GM19463 (cell line): Measurements from ENCODE around the gene CASP10.

ENCODE experiments used
- ATAC-seq: cut with Tn5 transposase; IDR thresholded peaks from one replicate; pipeline ENCODE4 v1.9.1; 2021; ENCODE audit warnings: mild to moderate bottlenecking, moderate library complexity; ENCODE audit not compliant: unreplicated experiment

The CASP10 gene

DNA sequence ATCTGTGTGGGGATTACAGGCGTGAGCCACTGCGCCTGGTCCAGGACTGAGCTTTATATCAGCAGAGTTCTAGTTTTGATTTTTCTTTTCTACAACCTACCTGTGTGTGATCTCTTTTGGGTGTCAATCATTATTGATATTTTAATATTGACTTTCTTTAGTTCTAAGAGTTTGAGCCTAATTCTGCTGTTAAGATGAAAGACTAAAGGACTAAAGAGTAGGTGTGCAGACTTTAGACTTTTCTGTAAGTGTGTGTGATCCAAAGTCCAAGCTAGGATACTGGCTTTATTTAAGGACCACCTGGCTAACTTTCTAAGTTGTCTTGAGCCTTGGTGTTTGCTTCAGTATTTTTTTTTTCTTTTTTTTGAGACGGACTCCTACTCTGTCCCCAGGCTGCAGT, 12.4 kb downstream of the CASP10 start:
- ATAC-seq = no peak

DNA sequence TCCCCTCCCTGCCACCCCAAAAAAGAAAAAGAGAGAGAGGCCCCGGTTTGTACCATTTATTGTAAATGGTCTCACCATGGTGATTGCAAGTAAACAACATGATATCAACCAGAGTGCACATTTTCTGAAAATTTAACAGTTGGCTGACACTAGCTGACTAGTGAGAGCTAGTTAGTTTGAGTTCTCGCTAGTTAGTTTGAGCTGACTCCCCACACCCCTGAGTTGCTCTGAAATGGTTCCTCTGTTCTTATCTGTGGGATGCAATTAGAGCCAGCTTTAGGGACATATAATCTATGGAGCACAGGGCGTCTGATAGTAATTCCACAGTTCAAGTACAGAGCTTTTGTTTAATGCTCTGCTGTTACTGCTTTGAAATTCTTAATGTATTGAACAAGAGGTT, 13.1 kb downstream of the CASP10 start:
- ATAC-seq = no peak

DNA sequence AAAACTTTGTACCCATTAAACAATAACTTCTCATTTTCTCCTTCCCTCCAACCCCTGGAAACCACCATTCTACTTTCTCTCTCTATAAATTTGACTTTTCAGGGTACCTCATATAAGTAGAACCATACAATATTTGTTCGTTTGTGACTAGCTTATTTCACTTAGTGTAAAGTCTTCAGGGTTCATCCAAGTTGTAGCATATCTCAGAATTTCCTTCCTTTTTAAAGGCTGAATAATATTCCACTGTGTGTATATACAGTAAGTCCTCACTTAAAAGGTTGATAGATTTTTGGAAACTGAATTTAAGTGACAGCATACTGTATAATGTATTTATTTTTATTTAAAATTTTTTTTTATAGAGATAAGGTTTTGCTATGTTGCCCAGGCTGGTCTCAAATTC, 13.9 kb downstream of the CASP10 start:
- ATAC-seq = no peak

DNA sequence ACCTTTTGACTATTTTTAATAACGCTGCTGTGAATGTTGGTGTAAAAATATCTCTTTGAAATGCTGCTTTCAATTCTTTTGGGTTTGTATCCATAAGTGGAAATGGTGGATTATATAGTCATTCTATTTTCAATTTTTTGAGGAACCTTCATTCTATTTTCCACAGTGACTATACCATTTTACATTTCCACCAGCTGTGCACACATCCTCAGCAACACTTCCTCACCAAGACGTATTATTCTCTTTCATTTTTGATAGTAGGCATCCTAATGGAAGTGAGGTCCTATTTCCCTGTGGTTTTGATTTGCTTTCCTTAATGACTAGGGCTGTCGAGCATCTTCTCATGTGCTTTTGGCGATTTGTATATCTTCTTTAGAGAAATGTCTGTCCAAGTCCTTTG, 14.8 kb downstream of the CASP10 start:
- no peak for ATAC-seq

DNA sequence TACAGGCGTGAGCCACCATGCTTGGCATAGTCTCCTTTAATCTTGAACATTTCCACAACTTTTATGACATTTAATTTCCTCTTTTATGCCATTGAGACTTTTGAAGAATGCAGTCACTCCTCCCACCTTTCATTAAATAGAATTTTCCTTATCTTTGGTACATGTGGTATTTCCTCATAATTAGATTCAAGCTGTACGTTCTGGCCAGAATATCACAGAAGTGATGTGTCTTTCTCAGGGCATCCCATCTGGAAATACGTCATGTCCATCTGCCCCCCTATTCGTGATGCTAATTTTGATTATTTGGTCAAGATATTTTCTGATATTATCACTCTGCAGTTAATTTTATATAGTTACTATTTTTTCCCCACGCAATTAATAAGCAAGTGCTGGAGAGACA, 16.9 kb downstream of the CASP10 start:
- ATAC-seq = no peak

DNA sequence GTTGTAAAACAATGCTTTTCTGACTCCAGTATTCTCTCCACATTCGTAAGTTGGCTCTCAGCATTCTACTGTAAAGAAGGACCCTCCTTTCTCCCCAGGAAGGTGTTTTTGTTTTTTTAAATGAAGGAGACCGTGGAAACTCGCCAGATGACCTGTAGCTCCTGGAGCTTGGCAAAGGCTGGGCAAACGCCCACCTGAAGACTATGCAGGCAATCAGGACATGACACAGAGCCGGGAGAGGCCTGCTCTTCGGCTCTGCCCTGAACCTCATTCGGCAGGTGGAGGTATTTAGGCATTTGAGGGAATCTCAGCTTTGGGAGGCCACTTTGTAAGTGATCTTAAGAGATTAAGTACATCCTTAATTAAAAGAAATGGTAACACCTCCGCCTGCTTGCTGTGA, 17.4 kb downstream of the CASP10 start:
- no peak for ATAC-seq

DNA sequence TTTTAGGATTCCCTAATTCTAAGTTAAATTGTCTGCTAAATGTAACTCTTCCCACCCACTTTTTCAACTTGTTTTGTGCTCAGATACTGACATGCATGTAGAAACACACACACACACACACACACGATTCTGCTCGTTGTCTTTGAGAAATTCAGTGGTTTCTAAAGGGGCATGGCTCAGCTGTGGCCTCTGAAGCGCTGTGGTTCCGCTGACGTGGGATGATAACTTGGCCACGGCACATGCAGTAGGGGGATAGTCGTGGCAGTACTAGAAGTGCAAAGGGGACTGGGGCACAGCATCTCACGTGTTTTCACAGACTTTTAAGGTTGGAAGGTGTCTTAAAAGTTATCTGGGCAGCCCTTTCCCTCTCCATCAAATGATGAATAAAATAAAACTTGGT, 18.4 kb downstream of the CASP10 start:
- ATAC-seq = no peak

DNA sequence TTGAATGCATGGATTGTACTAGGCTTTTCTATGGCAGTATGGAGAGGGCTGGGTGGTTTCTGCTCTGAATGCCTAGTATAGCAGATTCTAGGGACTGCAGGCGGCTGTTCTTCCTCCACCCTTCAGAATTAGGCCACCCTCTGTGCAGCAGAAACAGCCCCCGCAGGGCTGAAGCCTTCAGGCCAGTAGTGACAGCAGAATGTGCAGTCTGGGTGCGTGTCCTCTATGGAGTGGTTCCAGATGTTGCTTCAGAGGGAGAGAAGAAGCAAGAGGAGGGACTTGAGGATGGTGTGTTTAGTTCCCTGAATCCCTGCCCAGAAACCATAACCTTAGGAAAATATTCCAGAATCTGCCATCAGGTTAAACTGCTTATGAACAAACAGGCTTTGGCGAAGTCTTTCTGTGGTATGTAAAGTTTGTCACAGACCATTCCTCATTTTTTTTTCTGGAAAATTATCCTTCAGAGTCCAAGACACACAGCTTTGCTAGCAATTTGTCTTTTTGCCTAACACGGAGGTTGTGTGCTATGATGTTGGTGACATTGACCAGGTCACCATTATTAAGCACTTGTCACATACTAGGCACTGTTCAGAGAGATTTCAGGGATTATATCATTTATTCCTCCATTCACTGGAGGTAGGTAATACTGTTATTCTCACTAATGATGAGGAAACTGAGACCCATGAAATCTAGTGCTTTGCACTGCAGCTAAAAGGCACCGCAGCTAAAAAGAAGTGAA, 21.1 kb downstream of the CASP10 start:
- no peak for ATAC-seq

DNA sequence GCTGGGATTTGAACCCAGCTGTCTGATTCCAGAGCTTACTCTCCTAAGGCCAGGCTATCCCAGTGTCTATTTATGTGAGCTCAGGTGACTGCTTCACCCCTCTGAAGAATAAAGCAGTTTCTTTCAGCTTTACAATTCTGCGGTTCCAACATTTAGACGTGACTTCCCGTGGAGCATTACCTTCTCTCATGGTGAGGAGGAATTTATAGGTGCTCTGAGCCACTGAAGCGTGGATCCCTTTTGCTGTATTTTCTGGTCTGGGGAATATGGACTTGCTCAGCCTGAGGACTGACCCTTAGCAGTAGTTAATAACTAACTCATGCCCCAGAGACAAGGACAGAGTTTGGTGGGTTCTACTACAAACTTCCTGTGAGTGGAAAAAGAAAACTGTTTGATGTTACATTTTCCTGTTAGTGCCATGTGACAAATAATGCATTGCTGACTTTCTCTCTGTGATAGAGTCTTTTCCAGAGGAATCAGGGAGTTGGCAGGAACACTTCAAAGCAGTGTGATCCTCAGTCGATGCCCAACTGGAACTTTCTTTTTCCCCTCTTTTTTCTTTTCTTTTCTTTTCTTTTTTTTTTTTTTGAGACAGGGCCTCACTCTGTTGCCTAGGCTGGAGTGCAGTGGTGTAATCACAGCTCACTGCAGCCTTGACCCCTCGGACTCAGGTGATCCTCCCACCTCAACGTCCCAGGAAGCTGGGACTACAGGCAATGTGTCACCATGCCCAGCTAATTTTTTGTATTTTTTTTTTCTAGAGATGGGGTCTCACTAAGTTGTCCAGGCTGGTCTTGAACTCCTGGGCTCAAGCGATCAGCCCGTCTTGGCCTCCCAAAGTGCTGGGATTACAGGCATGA, 21.9 kb downstream of the CASP10 start:
- peak; percentile 45 for ATAC-seq

DNA sequence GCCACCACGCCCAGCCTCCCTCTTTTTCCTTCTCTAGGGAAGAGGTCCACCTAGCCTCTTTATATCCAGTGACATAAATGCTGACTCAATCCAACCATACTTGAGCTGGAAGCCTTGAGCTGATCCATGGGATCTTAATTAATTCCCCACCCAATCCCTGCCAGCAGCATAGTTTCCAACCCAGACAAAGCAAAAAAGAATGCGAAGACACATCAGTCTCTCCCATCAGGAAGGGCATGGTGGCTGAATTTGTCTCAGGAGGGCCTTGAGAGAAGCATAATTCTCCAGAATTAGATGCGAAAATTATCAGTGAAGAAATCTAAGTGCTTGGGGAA, 22.5 kb downstream of the CASP10 start:
- no peak for ATAC-seq

DNA sequence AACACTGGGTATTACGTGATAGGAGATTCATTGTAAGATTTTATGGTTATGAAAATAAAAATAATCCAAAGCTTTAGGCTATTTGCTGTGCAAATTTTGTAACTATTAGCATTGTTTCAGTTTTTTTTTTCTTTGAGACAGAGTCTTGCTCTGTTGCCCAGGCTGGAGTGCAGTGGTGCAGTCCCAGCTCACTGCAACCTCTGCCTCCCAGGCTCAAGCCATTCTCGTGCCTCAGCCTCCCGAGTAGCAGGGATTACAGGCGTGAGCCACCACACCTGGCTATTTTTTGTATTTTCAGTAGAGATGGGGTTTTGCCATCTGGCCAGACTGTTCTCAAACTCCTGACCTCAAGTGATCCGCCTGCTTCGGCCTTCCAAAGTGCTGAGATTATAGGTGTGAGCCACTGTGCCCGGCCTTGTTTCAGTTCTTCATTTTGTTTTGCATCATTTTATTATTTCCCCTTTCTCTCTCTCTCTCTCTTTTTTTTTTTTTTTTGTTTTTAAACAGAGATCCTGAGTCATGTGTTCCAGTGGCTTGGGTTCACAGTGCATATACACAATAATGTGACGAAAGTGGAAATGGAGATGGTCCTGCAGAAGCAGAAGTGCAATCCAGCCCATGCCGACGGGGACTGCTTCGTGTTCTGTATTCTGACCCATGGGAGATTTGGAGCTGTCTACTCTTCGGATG, 25.8 kb downstream of the CASP10 start:
- peak; percentile 67 for ATAC-seq

DNA sequence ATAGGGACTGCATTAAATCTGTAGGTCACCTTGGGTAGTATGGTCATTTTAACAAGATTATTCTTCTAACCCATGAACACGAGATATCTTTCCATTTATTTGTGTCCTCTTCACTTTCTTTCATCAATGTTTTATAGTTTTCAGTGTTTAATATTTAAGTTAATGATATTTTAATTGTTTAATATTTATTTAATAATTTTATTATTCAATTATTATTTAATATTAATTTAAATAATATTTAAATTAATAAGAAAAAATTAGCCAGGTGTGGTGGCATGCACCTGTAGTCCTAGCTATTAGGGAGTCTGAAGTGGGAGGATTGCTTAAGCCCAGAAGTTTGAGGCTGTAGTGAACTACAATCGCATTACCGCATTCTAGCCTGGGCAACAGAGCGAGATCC, 33.0 kb downstream of the CASP10 start:
- no peak for ATAC-seq

DNA sequence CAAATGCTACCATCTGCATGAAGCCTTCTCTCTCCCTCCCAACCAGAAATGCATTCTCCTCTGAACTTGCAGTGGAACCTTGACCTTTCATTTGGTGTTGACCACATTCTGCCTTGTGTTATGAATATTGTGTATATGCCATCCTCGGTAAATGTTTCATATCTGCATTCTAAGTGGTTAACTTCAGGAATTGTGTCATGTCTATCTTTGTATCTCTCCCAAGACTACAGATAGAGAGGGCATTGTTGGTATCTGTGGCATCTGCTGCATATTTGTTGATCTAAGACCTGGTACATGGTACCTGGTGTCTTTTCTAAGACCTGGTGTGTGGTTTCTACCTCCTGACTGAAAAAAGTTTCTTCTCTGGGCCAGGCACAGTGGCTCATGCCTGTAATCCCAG, 34.0 kb downstream of the CASP10 start:
- no peak for ATAC-seq

DNA sequence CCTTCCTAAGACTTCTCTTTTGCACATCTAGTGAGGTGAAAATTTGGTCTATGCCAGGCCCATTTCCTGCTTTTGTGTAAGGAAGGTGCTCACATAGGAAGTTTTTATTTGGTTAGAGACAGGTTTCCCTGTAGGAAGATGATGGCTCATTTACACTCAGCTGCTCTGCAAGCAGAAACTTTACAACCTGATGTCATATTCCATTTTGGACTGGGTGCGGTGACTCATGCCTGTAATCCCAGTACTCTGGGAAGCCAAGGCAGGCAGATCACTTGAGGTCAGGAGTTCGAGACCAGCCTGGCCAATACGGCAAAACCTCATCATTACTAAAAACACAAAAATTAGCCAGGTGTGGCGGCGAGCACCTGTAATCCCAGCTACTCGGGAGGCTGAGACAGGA, 35.8 kb downstream of the CASP10 start:
- no peak for ATAC-seq

DNA sequence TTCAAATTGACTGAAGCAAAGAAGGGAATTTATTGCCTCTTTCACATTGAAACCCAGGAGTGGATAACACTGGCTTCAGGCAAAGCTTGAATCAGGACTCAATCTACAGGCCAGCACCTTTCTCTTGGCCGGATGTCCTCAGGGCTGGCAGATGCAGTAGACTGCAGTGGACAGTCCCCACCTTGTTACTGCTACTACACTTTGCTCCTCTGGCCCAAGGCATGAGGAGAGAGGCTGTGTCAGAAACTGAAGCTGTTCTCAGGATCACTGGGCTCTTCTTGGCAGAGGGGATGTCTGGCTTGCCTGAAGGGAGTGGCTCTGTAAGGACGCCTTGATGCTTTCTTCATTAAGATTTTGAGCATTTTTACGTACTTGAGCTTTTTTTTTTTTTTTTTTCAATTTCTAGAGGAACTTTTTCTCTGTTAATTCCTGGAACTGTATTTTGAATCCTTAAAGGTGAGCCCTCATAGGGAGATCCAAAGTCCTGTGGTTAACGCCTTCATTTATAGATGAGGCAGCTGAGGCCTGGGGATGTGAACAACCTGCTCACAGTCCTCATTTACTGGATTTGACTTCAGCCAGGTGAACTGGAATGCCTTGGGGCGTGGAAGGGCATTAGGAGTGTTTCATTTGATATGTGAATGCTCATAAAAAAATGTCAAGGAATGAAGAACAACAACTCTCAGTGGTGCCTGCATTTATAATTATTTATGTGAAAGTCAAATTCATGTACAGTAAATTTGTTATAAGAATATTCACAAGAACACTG, 36.6 kb downstream of the CASP10 start:
- no peak for ATAC-seq

DNA sequence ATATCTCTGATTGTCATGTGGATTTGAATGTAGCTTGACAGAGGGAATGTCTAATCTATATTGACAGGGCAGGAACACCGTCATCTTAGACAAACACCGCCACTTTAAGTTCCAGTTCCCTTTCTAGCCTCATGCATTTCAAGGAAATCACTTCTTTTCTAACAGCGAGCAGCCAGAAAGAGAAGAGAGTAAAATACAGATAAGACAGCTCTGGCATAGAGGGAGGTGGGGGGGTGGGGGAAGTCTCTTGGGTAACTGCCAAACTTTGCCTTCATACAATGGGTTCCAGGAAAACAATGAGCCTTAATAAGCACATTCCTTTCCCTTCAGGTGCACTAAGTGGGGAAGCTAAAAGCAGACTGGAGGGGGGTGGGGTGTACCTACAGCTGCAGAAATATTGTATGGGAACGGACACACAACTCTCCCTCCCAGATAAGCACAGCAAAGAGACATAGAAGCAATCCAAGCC, 37.2 kb downstream of the CASP10 start:
- ATAC-seq = no peak

DNA sequence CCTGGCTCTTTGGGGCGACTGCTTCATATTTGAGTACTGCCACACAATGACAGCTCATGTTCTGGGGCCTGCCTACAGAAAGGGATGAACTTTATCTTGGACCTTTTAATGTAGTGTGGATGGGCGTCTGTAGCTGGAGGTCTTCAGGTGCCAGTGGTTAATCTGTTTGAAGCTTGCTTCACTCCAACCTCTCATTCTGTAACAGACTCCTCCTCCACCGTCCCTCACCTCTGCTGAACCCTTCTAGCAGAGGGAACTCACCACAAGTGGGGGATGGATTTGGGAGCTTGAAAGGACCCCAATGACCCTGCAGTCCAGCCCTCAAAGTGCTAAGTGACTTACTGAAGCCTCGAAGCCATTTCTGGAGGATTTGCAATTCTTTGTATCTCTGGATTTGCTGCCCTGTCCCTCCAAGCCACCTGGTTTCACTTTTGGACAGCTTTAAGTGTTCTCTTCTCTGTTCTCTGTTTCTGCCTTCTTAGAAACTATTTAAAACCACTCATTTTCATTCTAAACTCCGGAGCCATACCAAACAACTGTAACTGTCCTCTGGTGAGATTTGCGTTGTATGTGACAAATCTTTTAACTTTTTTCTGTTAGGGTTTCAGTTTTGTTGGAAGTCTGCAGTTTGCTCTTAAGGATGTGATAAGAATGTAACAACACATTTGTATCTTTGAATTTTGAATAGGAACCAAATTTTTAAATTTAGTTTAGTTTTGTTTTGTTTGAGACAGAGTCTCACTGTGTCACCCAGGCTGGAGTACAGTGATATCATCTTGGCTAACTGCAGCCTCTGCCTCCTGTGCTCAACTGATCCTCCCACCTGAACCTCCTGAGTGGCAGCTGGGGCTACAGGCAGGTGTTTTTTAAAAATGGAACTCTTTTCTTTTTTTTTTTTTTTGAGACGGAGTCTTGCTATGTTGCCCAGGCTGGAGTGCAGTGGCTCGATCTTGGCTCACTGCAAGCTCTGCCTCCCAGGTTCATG, 40.4 kb downstream of the CASP10 start:
- peak; percentile 90 for ATAC-seq

DNA sequence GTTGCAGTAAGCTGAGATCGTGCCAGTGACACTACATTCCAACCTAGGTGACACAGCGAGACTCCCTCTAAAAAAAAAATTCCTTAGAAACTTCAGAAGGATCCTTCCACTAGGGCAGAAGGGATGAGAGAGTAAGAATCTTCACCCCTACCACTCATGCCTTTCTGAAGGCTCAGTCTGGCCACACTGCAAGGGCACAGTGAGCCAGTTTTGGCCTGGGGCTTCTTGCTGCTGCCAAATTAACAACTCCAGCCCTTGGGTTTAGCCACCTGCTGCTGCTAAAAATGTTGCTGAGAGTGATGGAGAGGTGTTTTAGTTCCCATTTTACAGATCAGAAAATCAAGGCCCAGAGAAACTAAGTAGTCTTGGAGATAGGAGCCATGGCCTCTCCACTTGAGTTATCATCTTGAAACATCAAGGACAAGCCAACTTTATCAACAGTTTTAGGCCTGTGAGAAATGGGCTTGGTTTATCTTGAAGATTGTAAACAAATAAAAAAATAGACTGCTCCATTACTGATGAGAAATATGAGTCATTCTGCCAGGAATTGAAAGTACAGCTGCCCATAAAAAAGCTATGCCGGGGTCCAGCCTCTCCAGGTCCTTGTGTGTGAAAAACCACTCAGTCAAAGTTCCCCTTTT, 45.5 kb downstream of the CASP10 start:
- no peak for ATAC-seq

DNA sequence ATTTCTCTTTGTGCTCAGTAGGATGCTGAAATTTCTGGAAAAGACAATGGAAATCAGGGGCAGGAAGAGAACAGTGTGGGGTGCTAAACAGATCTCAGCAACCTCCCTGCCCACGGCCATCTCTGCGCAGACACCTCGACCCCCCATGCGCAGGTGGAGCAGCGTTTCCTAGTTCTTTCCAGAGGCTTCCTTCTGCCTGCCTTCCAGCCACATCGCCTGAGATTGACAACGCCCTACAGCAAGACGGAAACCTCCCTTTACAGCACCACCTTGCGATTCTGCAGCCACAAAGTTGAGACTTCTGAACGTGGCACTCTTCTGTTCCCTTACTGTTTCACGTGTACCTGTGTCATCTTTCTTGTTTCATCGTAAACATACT, 46.0 kb downstream of the CASP10 start:
- ATAC-seq = no peak
